Measurements from ENCODE around the gene PARK7.

GRCh38 chr1:7954683-7955082, 6.8 kb upstream of the PARK7 start:
- TF ChIP-seq CTCF (IDR thresholded peaks at IDR 0.05) = no peak
- no peak for TF ChIP-seq POLR2A (IDR thresholded peaks at IDR 0.05)

Data from right lobe of liver (tissue), 4 donors.